Natural killer cell (primary cell): ENCODE measurements around the gene CABP4. TPM values are rescaled to one million over a fixed set of nuclear protein-coding genes. Genes with fewer than 3 reads are reported as not detected.

Experiments
- ATAC-seq, 3 donors: fragments of 150-1000 bp in 2 of 3; fragments of 200-7000 bp in 1 of 3; cut with Tn5 transposase; 1 replicate in 1 of 3; 2 replicates in 2 of 3; pipeline ENCODE4 v1.10.0; 2021; ENCODE audit warnings: mild to moderate bottlenecking in 2 of 3, moderate library complexity in 2 of 3
- DNase-seq, 2 donors: peaks; one replicate each; pipeline versions ENCODE4 v3.0.0 to v3.0.0-alpha.2; 2013 to 2021; ENCODE audit warnings: mixed read lengths in 1 of 2
- H3K27ac ChIP-seq: one replicate; pipeline ENCODE4 v1.5.1; 2013; ENCODE audit warnings: mild to moderate bottlenecking, low read length
- H3K27me3 ChIP-seq: one replicate; pipeline ENCODE4 v1.6.1; 2013; ENCODE audit warnings: low read length; ENCODE audit not compliant: control insufficient read depth, insufficient read depth
- H3K36me3 ChIP-seq: one replicate; pipeline ENCODE4 v1.6.1; 2013; ENCODE audit warnings: low read length; ENCODE audit not compliant: control insufficient read depth, insufficient read depth
- H3K4me1 ChIP-seq: one replicate; pipeline ENCODE4 v1.6.1; 2013; ENCODE audit warnings: low read length; ENCODE audit not compliant: control insufficient read depth, insufficient read depth
- H3K4me3 ChIP-seq: one replicate; pipeline ENCODE4 v1.5.1; 2013; ENCODE audit warnings: low read length
- H3K9me3 ChIP-seq: one replicate; pipeline ENCODE4 v1.6.1; 2013; ENCODE audit warnings: low read length; ENCODE audit not compliant: control insufficient read depth, insufficient read depth
- H3K27ac Mint-ChIP-seq, 2 donors: one replicate each; pipeline ENCODE4 v1.8.0; 2022; ENCODE audit warnings: mild to moderate bottlenecking in 2 of 2, mixed read lengths in 2 of 2, moderate library complexity in 1 of 2
- H3K27me3 Mint-ChIP-seq, 2 donors: one replicate each; pipeline ENCODE4 v1.8.0; 2022; ENCODE audit warnings: low read depth in 2 of 2, mixed read lengths in 2 of 2
- H3K36me3 Mint-ChIP-seq: one replicate; pipeline ENCODE4 v1.8.0; 2022; ENCODE audit warnings: mixed read lengths
- H3K4me1 Mint-ChIP-seq, 2 donors: one replicate each; pipeline ENCODE4 v1.8.0; 2022; ENCODE audit warnings: mixed read lengths in 2 of 2
- H3K4me3 Mint-ChIP-seq: one replicate; pipeline ENCODE4 v1.8.0; 2022; ENCODE audit warnings: mild to moderate bottlenecking, moderate library complexity, mixed read lengths
- H3K9me3 Mint-ChIP-seq, 2 donors: one replicate each; pipeline ENCODE4 v1.8.0; 2022; ENCODE audit warnings: mixed read lengths in 2 of 2
- WGBS: methylation state at CpG from one replicate; pipeline ENCODE4 v1.1.7; 2013; ENCODE audit warnings: missing lambda C conversion rate; ENCODE audit not compliant: insufficient coverage; 5-methylcytosine and 5-hydroxymethylcytosine counted together
- intact Hi-C: fragments of 100-400 bp; cut with micrococcal nuclease; formaldehyde crosslinking; loops from one replicate; pipeline ENCODE4 v1.14.2; 2022
- total RNA-seq, 4 donors: library from RNA; stranded (reverse); fragments of 120-200 nt in 1 of 4; gene quantifications; one replicate each; pipeline versions ENCODE4 v1.2.3 to v1.2.4, GENCODE V29; 2013 to 2022
- TF ChIP-seq, protein P1 (sequence below): fragments of 200-600 bp; IDR thresholded peaks from one replicate; pipeline ENCODE4 v1.8.0; 2022; ENCODE audit warnings: antibody characterized with exemption

Gene CABP4
- total RNA-seq, 3 donors from 2014 or later (not counting 1 experiment from before 2014, with no cell fraction given): 12.9 to 22.8 (median 21.3) TPM

DNA sequence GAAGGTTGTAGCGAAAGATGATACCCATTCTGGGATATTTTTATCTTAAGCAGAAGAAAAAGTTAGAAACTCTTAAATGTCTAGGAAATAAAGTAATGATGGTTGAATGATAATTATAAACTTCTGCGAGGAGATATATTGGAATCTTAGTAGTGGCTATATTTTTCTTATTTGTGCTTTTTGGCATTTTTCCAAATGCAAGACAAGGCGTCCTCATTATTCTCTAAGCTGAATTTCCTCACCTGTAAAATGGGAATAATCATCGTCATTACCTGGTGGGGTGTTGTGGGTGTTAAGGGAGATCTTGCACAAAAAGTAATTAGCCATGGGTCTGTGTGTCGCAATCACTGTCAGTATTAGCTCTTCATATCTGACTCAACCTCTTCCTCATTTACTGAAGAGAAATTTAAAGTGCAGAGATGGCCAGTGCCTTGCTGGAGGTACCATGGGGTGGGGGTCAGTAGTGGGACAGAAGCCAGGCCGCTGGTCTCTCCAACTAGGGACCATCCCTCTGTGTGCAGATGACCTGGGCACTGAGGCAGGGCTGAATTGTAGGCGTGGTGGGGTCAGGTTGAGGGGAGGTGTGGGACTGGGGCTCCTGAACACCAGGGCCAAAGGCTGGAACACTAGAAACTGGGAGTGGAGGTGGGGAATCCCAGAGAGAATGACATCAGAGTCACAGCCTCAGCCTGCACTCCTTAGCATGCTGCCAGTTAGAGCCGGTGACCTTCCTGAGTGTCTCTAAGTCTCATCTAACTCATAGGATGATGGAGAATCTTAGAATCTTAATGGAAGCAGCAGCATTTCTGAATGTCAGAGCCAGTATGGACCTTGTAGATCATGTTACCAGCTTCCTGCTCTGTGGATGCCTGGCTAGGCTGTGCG, 45.9 kb downstream of the CABP4 start:
- peak overlapping the region; percentile 55 for H3K4me3 Mint-ChIP-seq
- 97% methylated on average over 8 of the region's 9 CpGs for WGBS
- DNase-seq: no peak

DNA sequence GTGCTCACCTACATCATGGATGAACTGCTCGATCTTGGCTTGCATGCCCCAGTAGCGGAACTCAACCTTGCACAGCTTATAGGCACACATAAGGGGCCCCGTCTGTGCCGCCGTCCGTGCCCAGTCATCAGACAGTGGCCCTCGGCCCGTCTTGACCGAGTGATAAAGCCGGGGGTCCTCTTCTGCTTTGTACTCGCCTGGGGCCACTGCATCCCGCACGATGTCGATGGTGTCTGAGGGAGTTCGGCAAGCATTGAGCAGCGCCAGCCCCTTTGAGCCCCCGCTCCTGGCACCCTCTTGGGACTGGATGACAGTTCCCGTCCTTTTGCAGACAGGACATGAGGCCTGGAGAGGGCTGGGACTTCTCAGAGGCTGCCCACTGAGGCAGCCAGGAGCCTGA, 46.7 kb downstream of the CABP4 start:
- no peaks in the 10 kb centered on the region for H3K27me3 ChIP-seq
- TF ChIP-seq, protein P1, sequence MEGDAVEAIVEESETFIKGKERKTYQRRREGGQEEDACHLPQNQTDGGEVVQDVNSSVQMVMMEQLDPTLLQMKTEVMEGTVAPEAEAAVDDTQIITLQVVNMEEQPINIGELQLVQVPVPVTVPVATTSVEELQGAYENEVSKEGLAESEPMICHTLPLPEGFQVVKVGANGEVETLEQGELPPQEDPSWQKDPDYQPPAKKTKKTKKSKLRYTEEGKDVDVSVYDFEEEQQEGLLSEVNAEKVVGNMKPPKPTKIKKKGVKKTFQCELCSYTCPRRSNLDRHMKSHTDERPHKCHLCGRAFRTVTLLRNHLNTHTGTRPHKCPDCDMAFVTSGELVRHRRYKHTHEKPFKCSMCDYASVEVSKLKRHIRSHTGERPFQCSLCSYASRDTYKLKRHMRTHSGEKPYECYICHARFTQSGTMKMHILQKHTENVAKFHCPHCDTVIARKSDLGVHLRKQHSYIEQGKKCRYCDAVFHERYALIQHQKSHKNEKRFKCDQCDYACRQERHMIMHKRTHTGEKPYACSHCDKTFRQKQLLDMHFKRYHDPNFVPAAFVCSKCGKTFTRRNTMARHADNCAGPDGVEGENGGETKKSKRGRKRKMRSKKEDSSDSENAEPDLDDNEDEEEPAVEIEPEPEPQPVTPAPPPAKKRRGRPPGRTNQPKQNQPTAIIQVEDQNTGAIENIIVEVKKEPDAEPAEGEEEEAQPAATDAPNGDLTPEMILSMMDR: no peak
- ATAC-seq (no peak), DNase-seq (no peak)
- 98% methylated on average over 18 of the region's 18 CpGs for WGBS
- H3K4me1 ChIP-seq: peaks cover 26% of the 10 kb centered on the region
- H3K4me3 ChIP-seq: no peak overlapping the region
- H3K36me3 ChIP-seq: peaks cover 56% of the 10 kb centered on the region
- Mint-ChIP-seq H3K27me3 (no peaks in the 10 kb centered on the region), H3K36me3 (peaks cover 7% of the 10 kb centered on the region), H3K4me3 (no peak overlapping the region), H3K4me1 (peaks cover 30 to 44% of the 10 kb centered on the region in 2 donors), H3K9me3 (no peaks in the 10 kb centered on the region), H3K27ac (no peak overlapping the region)
- intact Hi-C loops: loop anchor here (10.0 kb wide), 1 partner anchor 113 kb away; no protein-coding TSS in a partner anchor
- H3K9me3 ChIP-seq: no peaks in the 10 kb centered on the region
- H3K27ac ChIP-seq: no peak overlapping the region

More for the DNA sequence above, 45.9 kb downstream of the CABP4 start:
- Mint-ChIP-seq H3K4me1 (peaks cover 22 to 37% of the 10 kb centered on the region in 2 donors), H3K27ac (peak overlapping the region in 1 of 2 donors; percentile 52), H3K27me3 (no peaks in the 10 kb centered on the region), H3K36me3 (peaks cover 7% of the 10 kb centered on the region), H3K9me3 (no peaks in the 10 kb centered on the region)
- TF ChIP-seq, protein P1: no peak
- Histone ChIP-seq H3K27ac (no peak overlapping the region), H3K9me3 (no peaks in the 10 kb centered on the region), H3K4me3 (no peak overlapping the region), H3K4me1 (peaks cover 19% of the 10 kb centered on the region), H3K27me3 (no peaks in the 10 kb centered on the region), H3K36me3 (peaks cover 55% of the 10 kb centered on the region)
- ATAC-seq: no peak
- intact Hi-C loops: loop anchor here (10.0 kb wide), 1 partner anchor 114 kb away; no protein-coding TSS in a partner anchor

DNA sequence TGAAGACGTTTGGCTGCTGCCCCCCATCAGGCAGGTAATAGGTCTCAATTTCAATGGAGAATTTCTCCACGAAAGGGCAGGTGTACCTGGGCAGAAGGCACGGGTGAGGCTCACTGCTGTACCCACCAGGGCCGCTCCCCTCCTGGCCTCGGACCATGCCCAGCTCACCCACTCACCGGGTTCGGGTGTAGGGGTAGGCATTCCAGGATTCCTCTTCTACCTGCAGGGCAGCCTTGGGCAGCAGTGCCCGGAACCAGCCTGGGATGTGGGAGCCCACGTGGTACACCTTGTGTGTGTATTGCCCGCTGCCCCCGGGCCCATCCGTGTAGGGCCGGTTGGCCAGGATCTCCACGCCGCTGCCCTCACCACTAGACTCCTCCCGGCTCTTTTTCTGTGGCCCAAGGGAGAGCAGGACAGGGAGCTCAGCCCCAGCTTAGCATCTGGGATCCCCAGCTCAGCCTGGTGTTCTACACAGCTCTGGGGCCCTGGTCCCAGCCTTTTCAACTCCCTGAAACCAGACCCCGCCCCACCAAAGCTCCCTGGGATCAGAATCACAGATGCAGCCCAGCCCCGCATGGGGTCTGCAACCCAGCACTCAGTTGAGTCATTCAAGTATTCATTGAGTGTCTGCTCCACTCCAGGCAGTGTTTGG, 47.3 kb downstream of the CABP4 start:
- TF ChIP-seq, protein P1: no peak

More for the DNA sequence above, 47.3 kb downstream of the CABP4 start:
- Histone ChIP-seq H3K4me3 (no peak overlapping the region), H3K36me3 (peaks cover 55% of the 10 kb centered on the region), H3K4me1 (peaks cover 32% of the 10 kb centered on the region), H3K9me3 (no peaks in the 10 kb centered on the region), H3K27me3 (no peaks in the 10 kb centered on the region), H3K27ac (no peak overlapping the region)
- Mint-ChIP-seq H3K27me3 (no peaks in the 10 kb centered on the region), H3K36me3 (peaks cover 7% of the 10 kb centered on the region), H3K4me1 (peaks cover 36 to 50% of the 10 kb centered on the region in 2 donors), H3K27ac (peak overlapping the region; percentile 37 to 67), H3K9me3 (no peaks in the 10 kb centered on the region), H3K4me3 (peak overlapping the region; percentile 62)
- 98% methylated on average over 18 of the region's 18 CpGs for WGBS
- ATAC-seq (no peak), DNase-seq (no peak)
- intact Hi-C loops: loop anchor here (10.0 kb wide), 1 partner anchor 112 kb away; no protein-coding TSS in a partner anchor
